ENCODE data around the gene IL36A. TPM values are rescaled to one million over a fixed set of nuclear protein-coding genes. Genes with fewer than 3 reads are reported as not detected.

The IL36A gene
- total RNA-seq, 2 experiments from 2014 or later: not detected

DNA sequence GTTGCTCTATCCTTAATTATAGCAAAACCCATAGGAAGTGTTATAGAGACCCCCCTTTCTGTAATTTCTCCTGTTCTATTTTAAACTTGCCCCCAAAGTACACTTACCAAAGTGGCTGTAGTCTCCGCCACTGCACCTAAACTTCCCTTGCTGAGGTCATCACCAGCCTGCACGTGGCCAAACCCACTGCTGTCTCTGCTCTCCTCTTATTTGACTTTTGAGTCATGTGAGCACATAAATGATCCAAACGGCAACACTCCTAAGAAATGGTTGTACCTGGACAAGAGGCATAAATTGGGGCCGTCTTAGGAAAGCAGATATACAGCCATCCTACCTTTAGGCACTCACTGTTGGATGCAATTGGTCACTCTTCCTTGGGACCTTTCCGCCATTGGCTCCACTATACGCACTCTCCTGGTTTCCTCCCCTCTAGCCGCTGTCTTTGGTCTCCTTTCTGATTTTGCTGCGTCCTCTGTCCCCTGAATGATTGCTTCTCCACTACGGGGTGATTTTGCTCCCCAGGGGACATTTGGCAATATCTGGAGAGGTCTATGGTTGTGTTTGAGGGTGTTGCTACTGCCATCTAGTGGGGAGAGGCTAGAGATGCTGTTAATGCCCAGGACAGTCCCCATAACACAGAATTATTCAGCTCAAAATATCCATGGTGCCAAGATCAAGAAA is 46.7 kb upstream of the IL36A start:
- no peaks in the 10 kb centered on the region for H3K9me2 ChIP-seq (ENCODE audit: insufficient read depth, low read length)
- H3K79me2 ChIP-seq (ENCODE audit: insufficient read depth, low read depth, low read length): no peaks in the 10 kb centered on the region
- ChIA-PET CTCF (ENCODE audit: unreplicated experiment) (interaction anchor here (0.5 kb wide), 1 partner anchor 9 kb away, joined by 3 read pairs; no protein-coding TSS in a partner anchor), POLR2A (no interaction called here)
- H4K20me1 ChIP-seq (ENCODE audit: insufficient read depth, low read length): no peaks in the 10 kb centered on the region
- H3K9me3 ChIP-seq (ENCODE audit: low read length): no peaks in the 10 kb centered on the region
- no peak overlapping the region for H3K27ac ChIP-seq (ENCODE audit: low read depth, low read length, poor library complexity, severe bottlenecking)
- intact Hi-C loops (cut with micrococcal nuclease; ENCODE audit: unreplicated experiment): loop anchor here (10.0 kb wide), 1 partner anchor 354 kb away; no protein-coding TSS in a partner anchor
- DNase-seq (ENCODE audit: low spot score): peak; percentile 63
- TF ChIP-seq EZH2phosphoT487 (IDR thresholded peaks at IDR 0.05; ENCODE audit: borderline replicate concordance, low read depth, low read length): no peak
- TF ChIP-seq, protein P1, sequence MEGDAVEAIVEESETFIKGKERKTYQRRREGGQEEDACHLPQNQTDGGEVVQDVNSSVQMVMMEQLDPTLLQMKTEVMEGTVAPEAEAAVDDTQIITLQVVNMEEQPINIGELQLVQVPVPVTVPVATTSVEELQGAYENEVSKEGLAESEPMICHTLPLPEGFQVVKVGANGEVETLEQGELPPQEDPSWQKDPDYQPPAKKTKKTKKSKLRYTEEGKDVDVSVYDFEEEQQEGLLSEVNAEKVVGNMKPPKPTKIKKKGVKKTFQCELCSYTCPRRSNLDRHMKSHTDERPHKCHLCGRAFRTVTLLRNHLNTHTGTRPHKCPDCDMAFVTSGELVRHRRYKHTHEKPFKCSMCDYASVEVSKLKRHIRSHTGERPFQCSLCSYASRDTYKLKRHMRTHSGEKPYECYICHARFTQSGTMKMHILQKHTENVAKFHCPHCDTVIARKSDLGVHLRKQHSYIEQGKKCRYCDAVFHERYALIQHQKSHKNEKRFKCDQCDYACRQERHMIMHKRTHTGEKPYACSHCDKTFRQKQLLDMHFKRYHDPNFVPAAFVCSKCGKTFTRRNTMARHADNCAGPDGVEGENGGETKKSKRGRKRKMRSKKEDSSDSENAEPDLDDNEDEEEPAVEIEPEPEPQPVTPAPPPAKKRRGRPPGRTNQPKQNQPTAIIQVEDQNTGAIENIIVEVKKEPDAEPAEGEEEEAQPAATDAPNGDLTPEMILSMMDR (conservative IDR thresholded peaks at IDR 0.05; ENCODE audit: low read length): peak; percentile 93
- BruUV-seq (replicated peaks): no TSS peak
- no peaks in the 10 kb centered on the region for H3K36me3 ChIP-seq (ENCODE audit: insufficient read depth, low read length)
- H3K4me3 ChIP-seq (ENCODE audit: low read depth, low read length, poor library complexity, severe bottlenecking): no peak overlapping the region
- H2AFZ ChIP-seq (ENCODE audit: low read length): no peak overlapping the region
- H3K4me2 ChIP-seq (ENCODE audit: low read length): no peak overlapping the region
- H3K4me1 ChIP-seq (ENCODE audit: insufficient read depth, low read length, poor library complexity, severe bottlenecking): no peaks in the 10 kb centered on the region

DNA sequence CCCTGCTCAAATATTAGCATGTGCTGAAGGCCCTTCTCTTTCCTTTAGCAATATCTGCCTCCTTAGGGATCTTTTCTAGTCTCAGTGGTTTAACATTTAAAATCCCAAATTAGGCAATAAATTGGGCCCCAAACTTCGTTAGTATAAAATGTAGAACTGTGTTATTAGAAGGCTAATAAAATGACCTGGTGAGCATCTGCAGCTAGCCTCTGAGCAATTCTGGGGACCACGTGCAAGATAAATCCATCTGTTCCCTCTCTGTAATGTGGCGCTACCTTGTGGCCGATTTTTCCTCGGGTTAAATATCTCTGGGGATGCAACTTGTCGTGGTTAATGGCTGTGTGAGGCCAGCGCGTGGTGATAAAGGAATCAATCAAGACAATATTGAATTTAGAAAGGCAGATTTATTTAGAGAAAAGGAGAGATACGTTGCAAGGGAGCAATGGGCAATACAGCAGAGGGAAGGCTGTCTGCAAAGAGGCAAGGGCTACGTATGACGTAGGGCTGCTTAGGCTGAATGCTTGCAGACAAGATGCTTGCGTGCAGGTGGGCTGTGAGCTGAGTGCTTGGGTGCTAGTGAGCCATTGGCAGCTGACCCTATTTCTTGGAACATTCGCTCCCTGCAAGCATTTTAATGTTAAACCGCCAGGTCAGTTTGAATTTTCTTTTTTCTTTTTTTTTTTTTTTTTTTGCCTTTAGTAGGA is 46.0 kb upstream of the IL36A start:
- Histone ChIP-seq H3K4me2 (ENCODE audit: low read length) (no peak overlapping the region), H3K4me1 (ENCODE audit: insufficient read depth, low read length, poor library complexity, severe bottlenecking) (no peaks in the 10 kb centered on the region), H4K20me1 (ENCODE audit: insufficient read depth, low read length) (no peaks in the 10 kb centered on the region), H2AFZ (ENCODE audit: low read length) (no peak overlapping the region), H3K4me3 (ENCODE audit: low read depth, low read length, poor library complexity, severe bottlenecking) (no peak overlapping the region), H3K9me2 (ENCODE audit: insufficient read depth, low read length) (no peaks in the 10 kb centered on the region), H3K27ac (ENCODE audit: low read depth, low read length, poor library complexity, severe bottlenecking) (no peak overlapping the region), H3K36me3 (ENCODE audit: insufficient read depth, low read length) (no peaks in the 10 kb centered on the region), H3K9me3 (ENCODE audit: low read length) (no peaks in the 10 kb centered on the region), H3K79me2 (ENCODE audit: insufficient read depth, low read depth, low read length) (no peaks in the 10 kb centered on the region)
- CTCF ChIA-PET (ENCODE audit: unreplicated experiment): interaction anchor here (0.5 kb wide), 1 partner anchor 8 kb away, joined by 3 read pairs; no protein-coding TSS in a partner anchor
- no TSS peak for BruUV-seq (replicated peaks)
- DNase-seq (ENCODE audit: low spot score): no peak
- intact Hi-C loops (cut with micrococcal nuclease; ENCODE audit: unreplicated experiment): loop anchor here (10.0 kb wide), 1 partner anchor 354 kb away; no protein-coding TSS in a partner anchor
- no peak for TF ChIP-seq EZH2phosphoT487 (IDR thresholded peaks at IDR 0.05; ENCODE audit: borderline replicate concordance, low read depth, low read length)
- TF ChIP-seq, protein P1 (conservative IDR thresholded peaks at IDR 0.05; ENCODE audit: low read length): peak; percentile 63
- POLR2A ChIA-PET: no interaction called here
